ENCODE results near the gene SMIM11. TPM values are rescaled to one million over a fixed set of nuclear protein-coding genes. Genes with fewer than 3 reads are reported as not detected.

The SMIM11 gene
- total and polyA plus RNA-seq, 2 experiments from 2014 or later = 3.5 to 8.9 TPM

DNA sequence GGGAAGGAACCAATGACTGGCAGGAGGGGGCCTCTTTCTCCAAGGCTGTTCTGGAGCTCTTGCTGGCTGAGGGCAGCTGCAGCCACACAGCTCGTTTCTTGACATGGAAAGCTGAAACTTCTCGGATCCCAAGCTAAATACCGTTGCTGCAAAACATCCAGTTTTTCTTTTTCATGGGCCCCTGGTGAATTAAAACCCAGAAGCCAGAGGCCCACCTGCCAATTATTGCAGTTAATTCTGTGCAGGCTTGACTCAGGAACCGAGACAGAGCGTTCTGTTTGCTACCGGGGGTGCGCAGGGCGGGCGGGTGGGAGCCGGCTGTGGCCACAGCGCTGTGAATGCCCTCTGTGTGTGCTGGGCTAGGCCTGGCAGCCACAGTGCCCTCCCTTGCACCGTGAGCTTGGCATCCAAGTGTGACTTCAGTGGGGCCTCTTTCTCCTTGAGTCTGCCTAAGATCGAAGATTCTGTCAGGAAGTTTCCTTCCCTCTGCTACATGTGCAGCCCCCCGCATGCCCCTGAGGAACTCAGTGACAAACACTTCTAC, 31.4 kb upstream of the SMIM11 start:
- no peak overlapping the region for H3K4me3 Mint-ChIP-seq
- H3K36me3 ChIP-seq (ENCODE audit: insufficient read depth) = no peaks in the 10 kb centered on the region
- ATAC-seq (no peak), DNase-seq (ENCODE audit: low spot score) (no peak)
- H3K9me3 Mint-ChIP-seq = no peaks in the 10 kb centered on the region
- H3K4me1 ChIP-seq (ENCODE audit: insufficient read depth) = no peaks in the 10 kb centered on the region
- peaks cover 5% of the 10 kb centered on the region for H3K27me3 Mint-ChIP-seq (ENCODE audit: insufficient read depth, low read depth, poor library complexity)
- H3K27me3 ChIP-seq (ENCODE audit: insufficient read depth) = no peaks in the 10 kb centered on the region
- no peak for TF ChIP-seq EZH2phosphoT487 (IDR thresholded peaks at IDR 0.05; ENCODE audit: unreplicated experiment)
- no peak for TF ChIP-seq JUNB (IDR thresholded peaks at IDR 0.05; ENCODE audit: unreplicated experiment)
- no peak for TF ChIP-seq NANOG (IDR thresholded peaks at IDR 0.05; ENCODE audit: borderline replicate concordance)
- TF ChIP-seq ZNF114 (CRISPR knock-in tag; IDR thresholded peaks at IDR 0.05) = no peak
- TF ChIP-seq POLR2AphosphoS5 (IDR thresholded peaks at IDR 0.05; ENCODE audit: low read depth) = no peak
- TF ChIP-seq CTCF (conservative IDR thresholded peaks at IDR 0.05; ENCODE audit: low read depth in 2 of 2) = no peak
- TF ChIP-seq ZNF331 (CRISPR knock-in tag; IDR thresholded peaks at IDR 0.05; ENCODE audit: low read depth) = no peak
- TF ChIP-seq ETS1 (IDR thresholded peaks at IDR 0.05) = no peak
- TF ChIP-seq, protein P1, sequence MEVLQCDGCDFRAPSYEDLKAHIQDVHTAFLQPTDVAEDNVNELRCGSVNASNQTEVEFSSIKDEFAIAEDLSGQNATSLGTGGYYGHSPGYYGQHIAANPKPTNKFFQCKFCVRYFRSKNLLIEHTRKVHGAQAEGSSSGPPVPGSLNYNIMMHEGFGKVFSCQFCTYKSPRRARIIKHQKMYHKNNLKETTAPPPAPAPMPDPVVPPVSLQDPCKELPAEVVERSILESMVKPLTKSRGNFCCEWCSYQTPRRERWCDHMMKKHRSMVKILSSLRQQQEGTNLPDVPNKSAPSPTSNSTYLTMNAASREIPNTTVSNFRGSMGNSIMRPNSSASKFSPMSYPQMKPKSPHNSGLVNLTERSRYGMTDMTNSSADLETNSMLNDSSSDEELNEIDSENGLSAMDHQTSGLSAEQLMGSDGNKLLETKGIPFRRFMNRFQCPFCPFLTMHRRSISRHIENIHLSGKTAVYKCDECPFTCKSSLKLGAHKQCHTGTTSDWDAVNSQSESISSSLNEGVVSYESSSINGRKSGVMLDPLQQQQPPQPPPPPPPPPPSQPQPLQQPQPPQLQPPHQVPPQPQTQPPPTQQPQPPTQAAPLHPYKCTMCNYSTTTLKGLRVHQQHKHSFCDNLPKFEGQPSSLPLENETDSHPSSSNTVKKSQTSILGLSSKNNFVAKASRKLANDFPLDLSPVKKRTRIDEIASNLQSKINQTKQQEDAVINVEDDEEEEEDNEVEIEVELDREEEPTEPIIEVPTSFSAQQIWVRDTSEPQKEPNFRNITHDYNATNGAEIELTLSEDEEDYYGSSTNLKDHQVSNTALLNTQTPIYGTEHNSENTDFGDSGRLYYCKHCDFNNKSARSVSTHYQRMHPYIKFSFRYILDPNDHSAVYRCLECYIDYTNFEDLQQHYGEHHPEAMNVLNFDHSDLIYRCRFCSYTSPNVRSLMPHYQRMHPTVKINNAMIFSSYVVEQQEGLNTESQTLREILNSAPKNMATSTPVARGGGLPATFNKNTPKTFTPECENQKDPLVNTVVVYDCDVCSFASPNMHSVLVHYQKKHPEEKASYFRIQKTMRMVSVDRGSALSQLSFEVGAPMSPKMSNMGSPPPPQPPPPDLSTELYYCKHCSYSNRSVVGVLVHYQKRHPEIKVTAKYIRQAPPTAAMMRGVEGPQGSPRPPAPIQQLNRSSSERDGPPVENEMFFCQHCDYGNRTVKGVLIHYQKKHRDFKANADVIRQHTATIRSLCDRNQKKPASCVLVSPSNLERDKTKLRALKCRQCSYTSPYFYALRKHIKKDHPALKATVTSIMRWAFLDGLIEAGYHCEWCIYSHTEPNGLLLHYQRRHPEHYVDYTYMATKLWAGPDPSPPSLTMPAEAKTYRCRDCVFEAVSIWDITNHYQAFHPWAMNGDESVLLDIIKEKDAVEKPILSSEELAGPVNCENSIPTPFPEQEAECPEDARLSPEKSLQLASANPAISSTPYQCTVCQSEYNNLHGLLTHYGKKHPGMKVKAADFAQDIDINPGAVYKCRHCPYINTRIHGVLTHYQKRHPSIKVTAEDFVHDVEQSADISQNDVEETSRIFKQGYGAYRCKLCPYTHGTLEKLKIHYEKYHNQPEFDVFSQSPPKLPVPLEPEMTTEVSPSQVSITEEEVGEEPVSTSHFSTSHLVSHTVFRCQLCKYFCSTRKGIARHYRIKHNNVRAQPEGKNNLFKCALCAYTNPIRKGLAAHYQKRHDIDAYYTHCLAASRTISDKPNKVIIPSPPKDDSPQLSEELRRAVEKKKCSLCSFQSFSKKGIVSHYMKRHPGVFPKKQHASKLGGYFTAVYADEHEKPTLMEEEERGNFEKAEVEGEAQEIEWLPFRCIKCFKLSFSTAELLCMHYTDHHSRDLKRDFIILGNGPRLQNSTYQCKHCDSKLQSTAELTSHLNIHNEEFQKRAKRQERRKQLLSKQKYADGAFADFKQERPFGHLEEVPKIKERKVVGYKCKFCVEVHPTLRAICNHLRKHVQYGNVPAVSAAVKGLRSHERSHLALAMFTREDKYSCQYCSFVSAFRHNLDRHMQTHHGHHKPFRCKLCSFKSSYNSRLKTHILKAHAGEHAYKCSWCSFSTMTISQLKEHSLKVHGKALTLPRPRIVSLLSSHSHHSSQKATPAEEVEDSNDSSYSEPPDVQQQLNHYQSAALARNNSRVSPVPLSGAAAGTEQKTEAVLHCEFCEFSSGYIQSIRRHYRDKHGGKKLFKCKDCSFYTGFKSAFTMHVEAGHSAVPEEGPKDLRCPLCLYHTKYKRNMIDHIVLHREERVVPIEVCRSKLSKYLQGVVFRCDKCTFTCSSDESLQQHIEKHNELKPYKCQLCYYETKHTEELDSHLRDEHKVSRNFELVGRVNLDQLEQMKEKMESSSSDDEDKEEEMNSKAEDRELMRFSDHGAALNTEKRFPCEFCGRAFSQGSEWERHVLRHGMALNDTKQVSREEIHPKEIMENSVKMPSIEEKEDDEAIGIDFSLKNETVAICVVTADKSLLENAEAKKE (CRISPR knock-in tag; IDR thresholded peaks at IDR 0.05) = no peak
- TF ChIP-seq CREB1 (CRISPR knock-in tag; IDR thresholded peaks at IDR 0.05; ENCODE audit: low read depth) = no peak
- no peak for TF ChIP-seq STAT1 (IDR thresholded peaks at IDR 0.05; ENCODE audit: unreplicated experiment)
- TF ChIP-seq, protein P2, sequence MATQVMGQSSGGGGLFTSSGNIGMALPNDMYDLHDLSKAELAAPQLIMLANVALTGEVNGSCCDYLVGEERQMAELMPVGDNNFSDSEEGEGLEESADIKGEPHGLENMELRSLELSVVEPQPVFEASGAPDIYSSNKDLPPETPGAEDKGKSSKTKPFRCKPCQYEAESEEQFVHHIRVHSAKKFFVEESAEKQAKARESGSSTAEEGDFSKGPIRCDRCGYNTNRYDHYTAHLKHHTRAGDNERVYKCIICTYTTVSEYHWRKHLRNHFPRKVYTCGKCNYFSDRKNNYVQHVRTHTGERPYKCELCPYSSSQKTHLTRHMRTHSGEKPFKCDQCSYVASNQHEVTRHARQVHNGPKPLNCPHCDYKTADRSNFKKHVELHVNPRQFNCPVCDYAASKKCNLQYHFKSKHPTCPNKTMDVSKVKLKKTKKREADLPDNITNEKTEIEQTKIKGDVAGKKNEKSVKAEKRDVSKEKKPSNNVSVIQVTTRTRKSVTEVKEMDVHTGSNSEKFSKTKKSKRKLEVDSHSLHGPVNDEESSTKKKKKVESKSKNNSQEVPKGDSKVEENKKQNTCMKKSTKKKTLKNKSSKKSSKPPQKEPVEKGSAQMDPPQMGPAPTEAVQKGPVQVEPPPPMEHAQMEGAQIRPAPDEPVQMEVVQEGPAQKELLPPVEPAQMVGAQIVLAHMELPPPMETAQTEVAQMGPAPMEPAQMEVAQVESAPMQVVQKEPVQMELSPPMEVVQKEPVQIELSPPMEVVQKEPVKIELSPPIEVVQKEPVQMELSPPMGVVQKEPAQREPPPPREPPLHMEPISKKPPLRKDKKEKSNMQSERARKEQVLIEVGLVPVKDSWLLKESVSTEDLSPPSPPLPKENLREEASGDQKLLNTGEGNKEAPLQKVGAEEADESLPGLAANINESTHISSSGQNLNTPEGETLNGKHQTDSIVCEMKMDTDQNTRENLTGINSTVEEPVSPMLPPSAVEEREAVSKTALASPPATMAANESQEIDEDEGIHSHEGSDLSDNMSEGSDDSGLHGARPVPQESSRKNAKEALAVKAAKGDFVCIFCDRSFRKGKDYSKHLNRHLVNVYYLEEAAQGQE (IDR thresholded peaks at IDR 0.05; ENCODE audit: unreplicated experiment) = no peak
- no peak for TF ChIP-seq EZH2 (IDR thresholded peaks at IDR 0.05; ENCODE audit: low read depth, unreplicated experiment)
- no peak overlapping the region for H3K27ac ChIP-seq (ENCODE audit: low read depth)
- H3K27ac Mint-ChIP-seq = no peak overlapping the region
- H3F3A ChIP-seq (replicated peaks; ENCODE audit: low read depth) = 0 out of 2 replicates have a peak, but pooled peaks cover 2% of the 10 kb centered on the region
- H3K36me3 Mint-ChIP-seq (ENCODE audit: low read depth) = no peaks in the 10 kb centered on the region
- no peaks in the 10 kb centered on the region for H4K20me1 ChIP-seq (replicated peaks; ENCODE audit: insufficient read depth)
- H3K9me2 ChIP-seq (ENCODE audit: insufficient read depth) = no peaks in the 10 kb centered on the region
- H3K4me2 ChIP-seq = no peak overlapping the region
- no peaks in the 10 kb centered on the region for H3K79me2 ChIP-seq (replicated peaks; ENCODE audit: insufficient read depth)
- H3K4me3 ChIP-seq = no peak overlapping the region
- H3K4me1 Mint-ChIP-seq = peaks cover 2% of the 10 kb centered on the region; the same call in 2 of the 3 replicates
- H2AFZ ChIP-seq = no peak overlapping the region
